K562 (cell line): ENCODE results near the gene NCKIPSD. TPM values are rescaled to one million over a fixed set of nuclear protein-coding genes. Genes with fewer than 3 reads are reported as not detected.

Source experiments
- ATAC-seq: fragments of 200-7000 bp; cut with Tn5 transposase; 3 replicates; pipeline ENCODE4 v1.9.1; 2020; ENCODE audit warnings: moderate library complexity
- BruUV-seq: library from RNA; stranded (reverse); fragments of 400-500 nt; replicated peaks from 2 replicates; lab custom pipeline; 2021; lab: Mats Ljungman, UMichigan
- CTCF ChIA-PET: fragments of 300-600 bp; formaldehyde crosslinking; extraction: SDS; loops from one replicate; lab custom pipeline; 2021; ENCODE audit warnings: low intra/inter-chr PET ratio; lab: Yijun Ruan, JAX
- POLR2A ChIA-PET: fragments of 300-600, 350-650 bp; sonication (Branson Sonifier 250); formaldehyde crosslinking; extraction: SDS; loops from one replicate; lab custom pipeline; 2021; ENCODE audit warnings: antibody characterized with exemption, inconsistent platforms; lab: Yijun Ruan, JAX
- DNase-seq, 4 experiments: peaks; one replicate each; pipeline versions ENCODE4 v3.0.0 to v3.0.0-alpha.2; 2011 to 2018; ENCODE audit warnings: low spot score in 3 of 4, mixed read lengths in 3 of 4; ENCODE audit errors: extremely low read depth in 1 of 4
- FAIRE-seq: peaks from 2 replicates; lab custom pipeline; 2011; peaks lifted over from hg19 to GRCh38; lab: Jason Lieb, UNC
- H2AFZ ChIP-seq: 2 replicates; pipeline ENCODE4 v1.6.0; 2011; ENCODE audit warnings: low read depth, low read length, control low read depth, inconsistent platforms
- H3K27ac ChIP-seq: fragments of 200-600 bp; 3 replicates; pipeline ENCODE4 v1.8.0; 2011; ENCODE audit warnings: low read depth, mild to moderate bottlenecking, control low read depth, inconsistent platforms, low read length, moderate library complexity, mixed read lengths; ENCODE audit errors: extremely low read depth
- H3K27me3 ChIP-seq, 2 experiments: fragments of 300-600 bp in 1 of 2; 2 replicates in 1 of 2; 3 replicates in 1 of 2; pipeline versions ENCODE4 v1.6.0 to v1.8.0; 2011; ENCODE audit warnings: inconsistent platforms in 2 of 2, low read length in 2 of 2, mild to moderate bottlenecking in 1 of 2, mixed read lengths in 1 of 2, moderate library complexity in 1 of 2; ENCODE audit not compliant: control insufficient read depth in 2 of 2, insufficient read depth in 2 of 2
- H3K36me3 ChIP-seq: fragments of 300-600 bp; 3 replicates; pipeline ENCODE4 v1.8.0; 2011; ENCODE audit warnings: mild to moderate bottlenecking, low read length, inconsistent platforms; ENCODE audit not compliant: control insufficient read depth, insufficient read depth
- H3K4me1 ChIP-seq, 2 experiments: fragments of 200-600 bp in 1 of 2; replicated peaks in 1 of 2; 2 replicates in 1 of 2; 3 replicates in 1 of 2; pipeline versions ENCODE4 v1.5.1 to v1.8.0; 2011; ENCODE audit warnings: inconsistent platforms in 2 of 2, low read length in 2 of 2, mild to moderate bottlenecking in 1 of 2, mixed read lengths in 1 of 2, moderate library complexity in 1 of 2; ENCODE audit not compliant: control insufficient read depth in 2 of 2, insufficient read depth in 2 of 2
- H3K4me2 ChIP-seq: 2 replicates; pipeline ENCODE4 v1.6.1; 2011; ENCODE audit warnings: low read length, control low read depth, inconsistent platforms, mixed read lengths; ENCODE audit not compliant: insufficient read depth
- H3K4me3 ChIP-seq: fragments of 200-600 bp; sonication (generic), shearing (Covaris generic); 2 replicates; pipeline ENCODE4 v1.5.1; 2016; ENCODE audit warnings: control low read depth, inconsistent platforms
- H3K79me2 ChIP-seq: fragments of 200-600 bp; 3 replicates; pipeline ENCODE4 v1.8.0; 2011; ENCODE audit warnings: low read length, inconsistent platforms; ENCODE audit not compliant: control insufficient read depth, insufficient read depth
- H3K9ac ChIP-seq, 2 experiments: 2 replicates each; pipeline versions ENCODE4 v1.6.0 to v1.6.1; 2011; ENCODE audit warnings: low read depth in 2 of 2, low read length in 2 of 2, control low read depth in 1 of 2, inconsistent platforms in 1 of 2, mild to moderate bottlenecking in 1 of 2, mixed read lengths in 1 of 2; ENCODE audit not compliant: insufficient read depth in 1 of 2
- H3K9me1 ChIP-seq: one replicate; pipeline ENCODE4 v1.6.0; 2011; ENCODE audit warnings: inconsistent platforms, mild to moderate bottlenecking, low read length, moderate library complexity; ENCODE audit not compliant: control insufficient read depth, insufficient read depth
- H3K9me3 ChIP-seq: replicated peaks from 2 replicates; pipeline ENCODE4 v1.5.1; 2011; ENCODE audit warnings: low read depth, low read length, inconsistent platforms; ENCODE audit not compliant: control insufficient read depth, insufficient read depth
- H4K20me1 ChIP-seq: replicated peaks from 2 replicates; pipeline ENCODE4 v1.6.1; 2011; ENCODE audit warnings: low read length, inconsistent platforms, mixed read lengths; ENCODE audit not compliant: control insufficient read depth, insufficient read depth
- ARID4B ChIP-seq: sonication (generic); formaldehyde crosslinking; IDR thresholded peaks from 2 replicates; pipeline ENCODE4 v1.8.0; 2022; ENCODE audit warnings: mild to moderate bottlenecking, missing genetic modification reagents
- HDGF ChIP-seq: fragments of 450-650 bp; IDR thresholded peaks from 2 replicates; pipeline ENCODE4 v1.6.1; 2016
- ILK ChIP-seq: fragments of 450-650 bp; IDR thresholded peaks from 2 replicates; pipeline ENCODE4 v1.6.1; 2016; ENCODE audit warnings: missing genetic modification characterization, low read depth, mild to moderate bottlenecking, missing compliant biosample characterization, moderate library complexity, borderline replicate concordance
- KLF13 ChIP-seq: fragments of 450-650 bp; IDR thresholded peaks from 2 replicates; pipeline ENCODE4 v1.6.1; 2016; ENCODE audit warnings: missing genetic modification characterization, low read depth, mild to moderate bottlenecking, missing compliant biosample characterization, moderate library complexity, borderline replicate concordance
- PHF8 ChIP-seq: fragments of 200-600 bp; sonication (generic); IDR thresholded peaks from 2 replicates; pipeline ENCODE4 v1.6.1; 2012; ENCODE audit warnings: mixed run types, mild to moderate bottlenecking, inconsistent platforms, low read length, moderate library complexity, borderline replicate concordance
- POLR2G ChIP-seq: fragments of 200-400 bp; formaldehyde crosslinking; IDR thresholded peaks from 2 replicates; pipeline ENCODE4 v1.6.1; 2017; ENCODE audit warnings: low read depth, mild to moderate bottlenecking, antibody characterized with exemption, low read length, moderate library complexity
- RFX7 ChIP-seq: fragments of 250-450 bp; sonication (Bioruptor Pico); IDR thresholded peaks from 2 replicates; pipeline ENCODE4 v1.5.1; 2021; ENCODE audit warnings: mild to moderate bottlenecking
- ZBTB2 ChIP-seq: fragments of 450-650 bp; IDR thresholded peaks from 2 replicates; pipeline ENCODE4 v1.6.1; 2016; ENCODE audit warnings: antibody characterized with exemption
- ZNF165 ChIP-seq: fragments of 250-450 bp; sonication (Bioruptor Pico); IDR thresholded peaks from 2 replicates; pipeline ENCODE4 v1.4.0; 2020; ENCODE audit warnings: borderline replicate concordance
- ZNF224 ChIP-seq: sonication (generic); formaldehyde crosslinking; IDR thresholded peaks from 2 replicates; pipeline ENCODE4 v1.8.0; 2022; ENCODE audit warnings: mild to moderate bottlenecking, missing genetic modification reagents
- ZNF324 ChIP-seq: fragments of 250-450 bp; sonication (Bioruptor Pico); IDR thresholded peaks from 2 replicates; pipeline ENCODE4 v1.4.0; 2020; ENCODE audit warnings: mild to moderate bottlenecking
- ZNF551 ChIP-seq: fragments of 250-450 bp; sonication (Bioruptor Pico); IDR thresholded peaks from 2 replicates; pipeline ENCODE4 v1.5.0; 2021; ENCODE audit warnings: mild to moderate bottlenecking, moderate library complexity
- ZNF668 ChIP-seq: fragments of 250-450 bp; sonication (Bioruptor Pico); IDR thresholded peaks from 2 replicates; pipeline ENCODE4 v1.8.0; 2022; ENCODE audit warnings: mild to moderate bottlenecking, inconsistent platforms
- ZSCAN29 ChIP-seq: fragments of 450-650 bp; IDR thresholded peaks from 2 replicates; pipeline ENCODE4 v1.6.1; 2017
- WGBS: fragments of 100-300 bp; shearing (Covaris generic); methylation state at CpG from one replicate; pipeline ENCODE4 v1.1.6; 2016; ENCODE audit warnings: low coverage, mixed read lengths; ENCODE audit not compliant: insufficient coverage; ENCODE audit errors: missing lambda C conversion rate; 5-methylcytosine and 5-hydroxymethylcytosine counted together
- in situ Hi-C: fragments of 300-500 bp; cut with MboI; formaldehyde crosslinking; loops from 4 replicates; pipeline ENCODE4 v1.15.0; 2018; ENCODE audit warnings: inconsistent platforms, mixed read lengths
- intact Hi-C: fragments of 100-400 bp; cut with micrococcal nuclease; formaldehyde crosslinking; loops from 2 replicates; pipeline ENCODE4 v1.14.2; 2022
- polyA plus RNA-seq, 8 experiments: library from polyadenylated mRNA; depleted of rRNA in 4 of 8; stranded (reverse) in 5 of 8; unstranded in 3 of 8; fragments of >200 nt; fragmentation: Nextera tagmentation in 2 of 8; fragmentation: Illumina TruSeq in 1 of 8; extraction: Ambion mirVana in 2 of 8; extraction: Trizol in 1 of 8; gene quantifications; 2 replicates each; pipeline versions ENCODE4 v1.2.1 to v1.2.3, GENCODE V29; 2011 to 2014; ENCODE audit warnings: inconsistent platforms in 1 of 8, missing spikeins in 1 of 8
- total RNA-seq, 7 experiments: library from RNA; depleted of rRNA in 6 of 7; stranded (reverse); fragments of >200 nt in 6 of 7; fragmentation: Illumina TruSeq in 2 of 7; extraction: Trizol in 2 of 7; gene quantifications; 2 replicates each; pipeline versions ENCODE4 v1.2.1 to v1.2.3, GENCODE V29; 2011 to 2021; ENCODE audit warnings: low replicate concordance in 1 of 7
- TF ChIP-seq, protein P1 (sequence below): fragments of 250-450 bp; sonication (Bioruptor Pico); IDR thresholded peaks from 2 replicates; pipeline ENCODE4 v1.5.0; 2022; ENCODE audit warnings: mild to moderate bottlenecking

Gene NCKIPSD
- total and polyA plus RNA-seq, 9 of the 15 experiments (the other 6 are each of a cell fraction or from before 2014, with no cell fraction given), result 0.49 to 24.4 (median 12.3) TPM

DNA sequence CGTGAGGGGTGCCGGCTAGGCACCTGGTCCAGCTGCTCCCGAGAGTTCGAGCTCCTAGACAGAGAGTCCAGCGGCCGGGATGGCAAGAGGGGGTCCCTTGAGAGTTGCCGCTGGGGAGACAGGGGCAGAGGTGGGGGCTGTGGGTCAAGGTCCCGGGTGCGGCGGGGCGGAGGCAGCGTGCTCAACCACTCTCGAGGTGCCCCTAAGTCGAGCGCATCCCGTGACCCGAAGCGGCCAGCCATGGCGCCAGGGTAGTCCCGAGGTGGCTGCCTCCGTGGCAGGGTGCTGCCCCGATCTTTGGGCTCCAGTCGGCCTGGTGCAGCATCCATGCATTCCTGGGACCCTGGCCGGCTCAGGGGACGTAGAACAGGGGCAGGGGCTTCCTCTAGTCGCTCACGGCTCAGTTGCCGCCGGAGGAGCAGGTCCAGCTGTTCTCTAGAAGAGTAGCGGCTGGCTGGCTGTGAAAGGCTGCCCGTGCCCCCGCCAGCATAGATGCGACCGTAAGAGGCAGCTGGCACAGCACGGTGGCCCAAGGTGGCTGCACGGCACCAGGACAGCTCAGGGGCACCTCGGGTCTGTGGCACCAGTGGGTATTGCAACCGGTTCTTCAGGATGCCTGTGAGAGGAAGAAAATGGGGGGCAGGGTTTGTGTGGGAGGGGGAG lies 45.6 kb downstream of the NCKIPSD start:
- BruUV-seq, result no TSS peak
- CTCF ChIA-PET, result no interaction called here
- Histone ChIP-seq H2AFZ (no peak overlapping the region), H3K4me1 (peaks cover 6 to 32% of the 10 kb centered on the region in 2 experiments; a peak in 3 of 5 replicates), H3K9me3 (no peaks in the 10 kb centered on the region), H3K9me1 (no peaks in the 10 kb centered on the region), H3K4me3 (no peak overlapping the region), H3K27ac (no peak overlapping the region), H3K79me2 (peaks cover 1% of the 10 kb centered on the region; the same call in 1 of the 3 replicates), H4K20me1 (no peaks in the 10 kb centered on the region), H3K9ac (peak overlapping the region in 1 of 2 experiments; percentile 58; a peak in 2 of 4 replicates), H3K36me3 (no peaks in the 10 kb centered on the region), H3K27me3 (no peaks in the 10 kb centered on the region), H3K4me2 (no peak overlapping the region)
- DNase-seq (no peak), ATAC-seq (no peak), FAIRE-seq (no peak)
- in situ Hi-C loops (no loop called here), intact Hi-C loops (loop anchor here (5.0 kb wide), 1 partner anchor 83 kb away; the partner anchor contains the start of gene PFKFB4)
- WGBS, result 62% methylated on average over 24 of the region's 38 CpGs
- POLR2A ChIA-PET, result no interaction called here
- TF ChIP-seq KLF13 (tag) (no peak), ZNF224 (CRISPR knock-in tag) (no peak), ZNF324 (CRISPR knock-in tag) (no peak), ZNF551 (CRISPR knock-in tag) (no peak), ZNF668 (CRISPR knock-in tag) (no peak), ZNF165 (CRISPR knock-in tag) (no peak), HDGF (no peak), ZSCAN29 (no peak), ZBTB2 (no peak), POLR2G (no peak), PHF8 (no peak), RFX7 (no peak), ILK (tag) (no peak), ARID4B (CRISPR knock-in tag) (no peak)
- TF ChIP-seq, protein P1, sequence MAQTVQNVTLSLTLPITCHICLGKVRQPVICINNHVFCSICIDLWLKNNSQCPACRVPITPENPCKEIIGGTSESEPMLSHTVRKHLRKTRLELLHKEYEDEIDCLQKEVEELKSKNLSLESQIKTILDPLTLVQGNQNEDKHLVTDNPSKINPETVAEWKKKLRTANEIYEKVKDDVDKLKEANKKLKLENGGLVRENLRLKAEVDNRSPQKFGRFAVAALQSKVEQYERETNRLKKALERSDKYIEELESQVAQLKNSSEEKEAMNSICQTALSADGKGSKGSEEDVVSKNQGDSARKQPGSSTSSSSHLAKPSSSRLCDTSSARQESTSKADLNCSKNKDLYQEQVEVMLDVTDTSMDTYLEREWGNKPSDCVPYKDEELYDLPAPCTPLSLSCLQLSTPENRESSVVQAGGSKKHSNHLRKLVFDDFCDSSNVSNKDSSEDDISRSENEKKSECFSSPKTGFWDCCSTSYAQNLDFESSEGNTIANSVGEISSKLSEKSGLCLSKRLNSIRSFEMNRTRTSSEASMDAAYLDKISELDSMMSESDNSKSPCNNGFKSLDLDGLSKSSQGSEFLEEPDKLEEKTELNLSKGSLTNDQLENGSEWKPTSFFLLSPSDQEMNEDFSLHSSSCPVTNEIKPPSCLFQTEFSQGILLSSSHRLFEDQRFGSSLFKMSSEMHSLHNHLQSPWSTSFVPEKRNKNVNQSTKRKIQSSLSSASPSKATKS (CRISPR knock-in tag), result no peak
